ENCODE data around the gene STAG2.

The STAG2 gene

GRCh38 chrX:123976706-123977316 is 15.3 kb downstream of the STAG2 start:
- no peak for DNase-seq

GRCh38 chrX:123983240-123983639 is 21.7 kb downstream of the STAG2 start:
- no peak for DNase-seq

- no peak for DNase-seq
Measured at GRCh38 chrX:123986377-123986776, 24.9 kb downstream of the STAG2 start.

GRCh38 chrX:123988423-123989111 is 27.1 kb downstream of the STAG2 start:
- DNase-seq, result no peak

- no peak for DNase-seq
Measured at GRCh38 chrX:123989235-123989634, 27.7 kb downstream of the STAG2 start.

GRCh38 chrX:123990169-123990568 is 28.7 kb downstream of the STAG2 start:
- no peak for DNase-seq

GRCh38 chrX:123990602-123991001 is 29.1 kb downstream of the STAG2 start:
- DNase-seq, result no peak

GRCh38 chrX:123993326-123993725 is 31.8 kb downstream of the STAG2 start:
- DNase-seq, result no peak

- no peak for DNase-seq
Measured at GRCh38 chrX:123993904-123994635, 32.6 kb downstream of the STAG2 start.

GRCh38 chrX:123994730-123995129 is 33.2 kb downstream of the STAG2 start:
- DNase-seq, result no peak

GRCh38 chrX:124001581-124001980 is 40.1 kb downstream of the STAG2 start:
- no peak for DNase-seq

- no peak for DNase-seq
Measured at GRCh38 chrX:124005228-124005627, 43.7 kb downstream of the STAG2 start.

GRCh38 chrX:124010157-124010556 is 48.7 kb downstream of the STAG2 start:
- no peak for DNase-seq

- DNase-seq, result no peak
Measured at GRCh38 chrX:124010566-124010965, 49.1 kb downstream of the STAG2 start.

- no peak for DNase-seq
Measured at GRCh38 chrX:124015721-124016120, 54.2 kb downstream of the STAG2 start.

- no peak for DNase-seq
Measured at GRCh38 chrX:124016825-124017224, 55.3 kb downstream of the STAG2 start.

GRCh38 chrX:124018023-124018422 is 56.5 kb downstream of the STAG2 start:
- DNase-seq, result no peak

- DNase-seq, result no peak
Measured at GRCh38 chrX:124023838-124024238, 62.3 kb downstream of the STAG2 start.

GRCh38 chrX:124026529-124026928 is 65.0 kb downstream of the STAG2 start:
- no peak for DNase-seq

GRCh38 chrX:124028182-124028581 is 66.7 kb downstream of the STAG2 start:
- no peak for DNase-seq

GRCh38 chrX:124030520-124030919 is 69.0 kb downstream of the STAG2 start:
- DNase-seq, result no peak

GRCh38 chrX:124033821-124034220 is 72.3 kb downstream of the STAG2 start:
- DNase-seq, result no peak

- no peak for DNase-seq
Measured at GRCh38 chrX:124035657-124036056, 74.2 kb downstream of the STAG2 start.

GRCh38 chrX:124042042-124042441 is 80.5 kb downstream of the STAG2 start:
- DNase-seq, result no peak
